ENCODE results near the gene WT1. TPM values are rescaled to one million over a fixed set of nuclear protein-coding genes. Genes with fewer than 3 reads are reported as not detected.

Gene WT1
- total RNA-seq, 1 experiment from 2014 or later = 4.7 TPM

- Mint-ChIP-seq H3K4me1 (ENCODE audit: low read depth, unreplicated experiment) (no peaks in the 10 kb centered on the region), H3K27ac (ENCODE audit: unreplicated experiment) (no peak overlapping the region), H3K27me3 (ENCODE audit: insufficient read depth, unreplicated experiment) (peaks cover 9% of the 10 kb centered on the region), H3K4me3 (ENCODE audit: unreplicated experiment) (no peak overlapping the region), H3K36me3 (ENCODE audit: insufficient read depth, unreplicated experiment) (no peaks in the 10 kb centered on the region), H3K9me3 (ENCODE audit: unreplicated experiment) (no peaks in the 10 kb centered on the region)
- TF ChIP-seq, protein P1, sequence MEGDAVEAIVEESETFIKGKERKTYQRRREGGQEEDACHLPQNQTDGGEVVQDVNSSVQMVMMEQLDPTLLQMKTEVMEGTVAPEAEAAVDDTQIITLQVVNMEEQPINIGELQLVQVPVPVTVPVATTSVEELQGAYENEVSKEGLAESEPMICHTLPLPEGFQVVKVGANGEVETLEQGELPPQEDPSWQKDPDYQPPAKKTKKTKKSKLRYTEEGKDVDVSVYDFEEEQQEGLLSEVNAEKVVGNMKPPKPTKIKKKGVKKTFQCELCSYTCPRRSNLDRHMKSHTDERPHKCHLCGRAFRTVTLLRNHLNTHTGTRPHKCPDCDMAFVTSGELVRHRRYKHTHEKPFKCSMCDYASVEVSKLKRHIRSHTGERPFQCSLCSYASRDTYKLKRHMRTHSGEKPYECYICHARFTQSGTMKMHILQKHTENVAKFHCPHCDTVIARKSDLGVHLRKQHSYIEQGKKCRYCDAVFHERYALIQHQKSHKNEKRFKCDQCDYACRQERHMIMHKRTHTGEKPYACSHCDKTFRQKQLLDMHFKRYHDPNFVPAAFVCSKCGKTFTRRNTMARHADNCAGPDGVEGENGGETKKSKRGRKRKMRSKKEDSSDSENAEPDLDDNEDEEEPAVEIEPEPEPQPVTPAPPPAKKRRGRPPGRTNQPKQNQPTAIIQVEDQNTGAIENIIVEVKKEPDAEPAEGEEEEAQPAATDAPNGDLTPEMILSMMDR (IDR thresholded peaks at IDR 0.05; ENCODE audit: insufficient read depth in 1 of 2, low read depth in 1 of 2, low read length in 1 of 2, severe bottlenecking in 1 of 2, unreplicated experiment in 1 of 2) = no peak
- no TSS peak for BruUV-seq (replicated peaks)
- ChIA-PET CTCF (no interaction called here), POLR2A (no interaction called here)
- intact Hi-C loops (cut with micrococcal nuclease; ENCODE audit: unreplicated experiment) = no loop called here
- H3K4me1 ChIP-seq = no peaks in the 10 kb centered on the region
- no peaks in the 10 kb centered on the region for H3K9me3 ChIP-seq
- no peak for DNase-seq
- no peaks in the 10 kb centered on the region; the same call in 1 of the 2 replicates for H3K27me3 ChIP-seq (replicated peaks; ENCODE audit: control insufficient read depth, insufficient read depth, low read length)
- H3K36me3 ChIP-seq (ENCODE audit: control insufficient read depth, insufficient read depth, low read length) = no peaks in the 10 kb centered on the region
- H3K4me3 ChIP-seq (ENCODE audit: low read depth, low read length) = no peak overlapping the region
These were observed 81.5 kb downstream of the WT1 start for GRCh38 chr11:32353884-32354283.

GRCh38 chr11:32348502-32348901 lies 86.8 kb downstream of the WT1 start:
- Histone ChIP-seq H3K9me3 (no peaks in the 10 kb centered on the region), H3K27me3 (replicated peaks; ENCODE audit: control insufficient read depth, insufficient read depth, low read length) (no peaks in the 10 kb centered on the region; the same call in 1 of the 2 replicates), H3K36me3 (ENCODE audit: control insufficient read depth, insufficient read depth, low read length) (no peaks in the 10 kb centered on the region), H3K4me3 (ENCODE audit: low read depth, low read length) (no peak overlapping the region), H3K4me1 (no peaks in the 10 kb centered on the region)
- H3K27me3 Mint-ChIP-seq (ENCODE audit: insufficient read depth, unreplicated experiment) = peaks cover 7% of the 10 kb centered on the region
- TF ChIP-seq, protein P1 (IDR thresholded peaks at IDR 0.05; ENCODE audit: insufficient read depth in 1 of 2, low read depth in 1 of 2, low read length in 1 of 2, severe bottlenecking in 1 of 2, unreplicated experiment in 1 of 2) = no peak
- no peak overlapping the region for H3K27ac Mint-ChIP-seq (ENCODE audit: unreplicated experiment)
- no TSS peak for BruUV-seq (replicated peaks)
- no peaks in the 10 kb centered on the region for H3K36me3 Mint-ChIP-seq (ENCODE audit: insufficient read depth, unreplicated experiment)
- intact Hi-C loops (cut with micrococcal nuclease; ENCODE audit: unreplicated experiment) = no loop called here
- ChIA-PET CTCF (no interaction called here), POLR2A (no interaction called here)
- H3K4me1 Mint-ChIP-seq (ENCODE audit: low read depth, unreplicated experiment) = no peaks in the 10 kb centered on the region
- no peaks in the 10 kb centered on the region for H3K9me3 Mint-ChIP-seq (ENCODE audit: unreplicated experiment)
- no peak for DNase-seq
- H3K4me3 Mint-ChIP-seq (ENCODE audit: unreplicated experiment) = no peak overlapping the region

GRCh38 chr11:32344946-32345345 lies 90.4 kb downstream of the WT1 start:
- TF ChIP-seq, protein P1 (IDR thresholded peaks at IDR 0.05; ENCODE audit: insufficient read depth in 1 of 2, low read depth in 1 of 2, low read length in 1 of 2, severe bottlenecking in 1 of 2, unreplicated experiment in 1 of 2) = no peak
- Histone ChIP-seq H3K27me3 (replicated peaks; ENCODE audit: control insufficient read depth, insufficient read depth, low read length) (no peaks in the 10 kb centered on the region; the same call in 1 of the 2 replicates), H3K9me3 (no peaks in the 10 kb centered on the region), H3K36me3 (ENCODE audit: control insufficient read depth, insufficient read depth, low read length) (no peaks in the 10 kb centered on the region), H3K4me3 (ENCODE audit: low read depth, low read length) (no peak overlapping the region), H3K4me1 (no peaks in the 10 kb centered on the region)
- Mint-ChIP-seq H3K27ac (ENCODE audit: unreplicated experiment) (no peak overlapping the region), H3K4me1 (ENCODE audit: low read depth, unreplicated experiment) (no peaks in the 10 kb centered on the region), H3K9me3 (ENCODE audit: unreplicated experiment) (no peaks in the 10 kb centered on the region), H3K4me3 (ENCODE audit: unreplicated experiment) (no peak overlapping the region), H3K36me3 (ENCODE audit: insufficient read depth, unreplicated experiment) (no peaks in the 10 kb centered on the region), H3K27me3 (ENCODE audit: insufficient read depth, unreplicated experiment) (peaks cover 7% of the 10 kb centered on the region)
- CTCF ChIA-PET = no interaction called here
- no TSS peak for BruUV-seq (replicated peaks)
- intact Hi-C loops (cut with micrococcal nuclease; ENCODE audit: unreplicated experiment) = no loop called here
- no peak for DNase-seq
- POLR2A ChIA-PET = no interaction called here

Measured in Caco-2 (cell line).